ENCODE results near the gene ABTB1.

ABTB1 gene

DNA sequence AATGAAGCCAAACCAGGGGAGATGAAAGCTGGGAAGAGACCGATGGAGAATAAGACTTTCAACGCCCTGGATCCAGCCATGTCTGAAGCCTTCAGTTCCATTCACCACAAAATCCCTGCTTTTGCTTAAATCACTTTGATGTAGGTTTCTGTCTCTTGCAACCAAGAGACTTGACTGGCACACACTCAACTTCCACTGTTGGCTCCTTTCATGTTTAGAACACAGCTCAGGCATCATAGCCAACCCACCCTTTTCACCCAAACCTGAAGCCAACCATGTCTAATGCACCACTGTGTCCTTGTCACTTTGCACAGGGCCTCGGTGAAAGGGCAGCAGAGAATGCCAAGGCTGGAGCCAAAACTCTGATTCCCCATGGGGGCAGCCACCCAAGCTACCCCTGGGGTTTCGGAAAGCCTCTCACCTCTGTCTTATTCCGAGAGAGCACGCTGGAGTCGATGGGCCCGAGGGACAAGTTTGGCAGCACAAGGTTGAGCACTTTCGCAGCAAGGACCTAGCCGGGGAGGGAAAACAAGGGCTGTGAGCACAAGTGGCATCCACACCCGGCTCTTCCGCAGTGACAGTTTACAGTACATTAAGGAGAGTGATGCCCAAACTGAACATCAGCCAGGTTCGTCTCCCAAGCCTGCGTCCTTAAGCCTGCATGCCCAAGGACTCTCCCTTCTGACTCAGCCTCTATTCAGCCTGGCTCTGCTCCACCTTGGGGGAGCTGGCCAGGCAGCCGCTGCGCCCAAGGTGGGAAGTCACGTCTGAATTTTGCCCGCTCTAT lies 37.6 kb downstream of the ABTB1 start:
- Mint-ChIP-seq H3K4me1 (no peaks in the 10 kb centered on the region), H3K9me3 (no peaks in the 10 kb centered on the region), H3K4me3 (no peak overlapping the region), H3K27me3 (no peaks in the 10 kb centered on the region), H3K36me3 (peaks cover 68% of the 10 kb centered on the region), H3K27ac (no peak overlapping the region)
- no peak for ATAC-seq

- Mint-ChIP-seq H3K27me3 (no peaks in the 10 kb centered on the region), H3K27ac (no peak overlapping the region), H3K4me1 (no peaks in the 10 kb centered on the region)
These were observed 38.4 kb downstream of the ABTB1 start for GRCh38 chr3:127711021-127711695.

GRCh38 chr3:127711896-127712295 lies 39.1 kb downstream of the ABTB1 start:
- H3K27ac Mint-ChIP-seq = no peak overlapping the region
- no peaks in the 10 kb centered on the region for H3K4me1 Mint-ChIP-seq
- H3K27me3 Mint-ChIP-seq = no peaks in the 10 kb centered on the region
- peaks cover 64% of the 10 kb centered on the region for H3K36me3 Mint-ChIP-seq
- no peak for ATAC-seq
- H3K4me3 Mint-ChIP-seq = no peak overlapping the region
- no peaks in the 10 kb centered on the region for H3K9me3 Mint-ChIP-seq

More at GRCh38 chr3:127711021-127711695, 38.4 kb downstream of the ABTB1 start:
- no peaks in the 10 kb centered on the region for H3K9me3 Mint-ChIP-seq
- ATAC-seq = no peak
- H3K4me3 Mint-ChIP-seq = no peak overlapping the region
- H3K36me3 Mint-ChIP-seq = peaks cover 65% of the 10 kb centered on the region

- H3K9me3 Mint-ChIP-seq = no peaks in the 10 kb centered on the region
- H3K27ac Mint-ChIP-seq = no peak overlapping the region
- H3K36me3 Mint-ChIP-seq = peaks cover 61% of the 10 kb centered on the region
- H3K27me3 Mint-ChIP-seq = no peaks in the 10 kb centered on the region
- no peaks in the 10 kb centered on the region for H3K4me1 Mint-ChIP-seq
- no peak for ATAC-seq
- no peak overlapping the region for H3K4me3 Mint-ChIP-seq
These were observed 39.7 kb downstream of the ABTB1 start for GRCh38 chr3:127712461-127712860.

- Mint-ChIP-seq H3K36me3 (peaks cover 59% of the 10 kb centered on the region), H3K27me3 (no peaks in the 10 kb centered on the region), H3K9me3 (no peaks in the 10 kb centered on the region), H3K4me1 (no peaks in the 10 kb centered on the region), H3K27ac (no peak overlapping the region), H3K4me3 (no peak overlapping the region)
- no peak for ATAC-seq
These were observed 40.4 kb downstream of the ABTB1 start for GRCh38 chr3:127712881-127713771.

DNA sequence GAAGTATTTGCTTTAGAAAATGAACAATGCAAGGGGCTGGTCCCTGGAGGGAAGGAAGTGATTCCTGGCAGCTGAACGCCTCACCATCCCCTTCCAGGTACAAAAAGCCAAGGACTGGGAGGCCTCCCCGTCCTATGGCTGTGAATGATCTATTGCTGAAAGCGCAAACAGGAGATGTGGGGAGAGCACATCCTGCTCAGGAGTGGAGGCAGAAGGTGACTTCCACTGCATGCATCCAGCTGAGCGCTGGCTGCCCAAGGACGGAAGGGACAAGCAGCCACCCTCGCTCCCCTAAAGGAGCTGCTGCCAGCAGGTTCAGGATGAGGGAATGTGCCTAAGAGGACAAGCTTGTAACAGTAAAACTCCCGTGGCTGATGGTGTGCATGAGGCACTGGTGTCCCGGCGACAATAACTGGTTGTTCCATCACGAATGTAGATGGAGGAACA lies 41.4 kb downstream of the ABTB1 start:
- Mint-ChIP-seq H3K36me3 (peaks cover 63% of the 10 kb centered on the region), H3K4me1 (no peaks in the 10 kb centered on the region), H3K27me3 (no peaks in the 10 kb centered on the region), H3K27ac (no peak overlapping the region), H3K4me3 (no peak overlapping the region), H3K9me3 (no peaks in the 10 kb centered on the region)
- ATAC-seq = no peak

DNA sequence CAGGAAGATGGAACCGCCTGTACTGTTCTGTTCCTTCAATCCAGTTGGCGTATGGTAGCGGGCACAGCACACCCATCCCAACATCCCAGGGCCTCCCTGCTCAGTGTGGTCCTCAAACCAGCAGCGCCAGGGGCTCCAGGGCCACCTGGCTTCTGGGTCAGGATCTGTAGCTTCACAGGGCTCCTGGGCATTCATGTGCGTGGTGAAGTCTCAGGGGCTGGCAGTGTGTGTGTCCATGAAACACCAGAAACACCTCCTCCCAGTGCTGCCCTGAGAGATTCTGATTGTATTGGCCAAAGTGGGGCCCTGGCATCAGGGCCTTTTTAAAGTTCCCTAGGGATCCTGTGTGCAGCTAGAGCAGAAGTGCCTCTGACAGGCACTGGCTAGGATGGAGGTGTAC lies 42.1 kb downstream of the ABTB1 start:
- Mint-ChIP-seq H3K4me1 (no peaks in the 10 kb centered on the region), H3K9me3 (no peaks in the 10 kb centered on the region), H3K4me3 (no peak overlapping the region), H3K36me3 (peaks cover 61% of the 10 kb centered on the region), H3K27ac (no peak overlapping the region), H3K27me3 (no peaks in the 10 kb centered on the region)
- ATAC-seq = no peak

DNA sequence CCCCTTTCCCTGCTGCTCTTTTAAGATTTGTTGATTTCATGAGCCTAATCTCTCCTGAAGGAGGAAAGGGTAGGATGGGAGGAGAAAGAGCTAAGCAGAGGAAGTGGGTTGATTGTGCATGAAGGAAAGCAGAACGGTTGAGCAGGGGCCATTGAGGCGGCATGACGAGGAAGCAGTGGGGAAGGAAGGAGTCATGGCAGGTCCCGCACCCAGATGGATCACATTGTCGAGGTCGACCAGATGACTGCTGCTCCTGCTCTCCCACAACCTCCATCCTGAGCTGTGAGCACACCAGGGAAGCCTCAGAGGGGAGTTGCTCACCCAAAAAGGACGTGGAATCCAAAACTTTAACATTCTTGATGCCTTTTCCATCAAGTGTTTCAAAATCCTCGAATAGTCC lies 42.8 kb downstream of the ABTB1 start:
- Mint-ChIP-seq H3K9me3 (no peaks in the 10 kb centered on the region), H3K27ac (no peak overlapping the region), H3K4me1 (no peaks in the 10 kb centered on the region), H3K4me3 (no peak overlapping the region), H3K36me3 (peaks cover 59% of the 10 kb centered on the region), H3K27me3 (no peaks in the 10 kb centered on the region)
- ATAC-seq = no peak

- Mint-ChIP-seq H3K9me3 (no peaks in the 10 kb centered on the region), H3K4me3 (no peak overlapping the region), H3K36me3 (peaks cover 67% of the 10 kb centered on the region), H3K4me1 (no peaks in the 10 kb centered on the region), H3K27ac (no peak overlapping the region), H3K27me3 (no peaks in the 10 kb centered on the region)
- ATAC-seq = no peak
These were observed 43.6 kb downstream of the ABTB1 start for GRCh38 chr3:127716384-127716783.

GRCh38 chr3:127717357-127718244 lies 44.8 kb downstream of the ABTB1 start:
- H3K4me3 Mint-ChIP-seq = no peak overlapping the region
- no peaks in the 10 kb centered on the region for H3K4me1 Mint-ChIP-seq
- no peaks in the 10 kb centered on the region for H3K9me3 Mint-ChIP-seq
- H3K27me3 Mint-ChIP-seq = no peaks in the 10 kb centered on the region
- peaks cover 67% of the 10 kb centered on the region for H3K36me3 Mint-ChIP-seq
- ATAC-seq = no peak
- no peak overlapping the region for H3K27ac Mint-ChIP-seq

DNA sequence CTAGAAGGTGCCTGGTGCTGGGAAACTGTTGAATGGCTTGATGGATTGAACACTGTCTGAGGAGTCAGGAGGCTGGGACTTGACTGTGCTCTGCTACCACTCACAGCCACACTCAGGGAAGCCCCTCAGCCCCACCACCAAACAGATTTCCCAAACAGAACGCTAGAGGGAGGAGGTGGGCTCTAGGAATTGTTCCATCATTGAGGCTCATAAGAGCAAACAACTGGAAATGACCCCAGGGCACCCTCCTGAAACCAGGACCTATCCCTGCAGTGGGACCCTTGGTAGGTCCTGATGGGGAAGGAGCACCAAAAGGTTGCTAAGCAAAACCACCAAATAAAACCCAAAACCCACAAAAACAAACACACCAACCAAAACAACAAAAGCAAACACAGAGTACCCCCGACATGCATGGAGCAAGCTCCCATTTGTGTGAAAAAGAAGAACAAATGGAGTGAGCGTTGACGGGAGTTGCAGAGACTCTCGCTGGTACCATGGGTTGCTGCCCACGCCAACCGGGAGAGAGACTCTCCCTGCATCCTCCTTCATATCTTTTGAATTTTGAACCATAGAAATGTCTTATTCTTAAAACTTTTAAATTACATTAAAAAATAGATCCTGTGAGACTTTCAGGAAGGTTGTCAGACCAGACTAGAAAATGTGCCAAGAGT lies 45.6 kb downstream of the ABTB1 start:
- Mint-ChIP-seq H3K36me3 (peaks cover 59% of the 10 kb centered on the region), H3K4me3 (no peak overlapping the region), H3K27me3 (no peaks in the 10 kb centered on the region), H3K27ac (no peak overlapping the region), H3K4me1 (no peaks in the 10 kb centered on the region), H3K9me3 (no peaks in the 10 kb centered on the region)
- no peak for ATAC-seq

- ATAC-seq = no peak
- H3K36me3 Mint-ChIP-seq = peaks cover 56% of the 10 kb centered on the region
- H3K27ac Mint-ChIP-seq = no peak overlapping the region
- no peaks in the 10 kb centered on the region for H3K27me3 Mint-ChIP-seq
- no peaks in the 10 kb centered on the region for H3K9me3 Mint-ChIP-seq
- H3K4me3 Mint-ChIP-seq = no peak overlapping the region
- no peaks in the 10 kb centered on the region for H3K4me1 Mint-ChIP-seq
These were observed 46.2 kb downstream of the ABTB1 start for GRCh38 chr3:127718916-127719290.

DNA sequence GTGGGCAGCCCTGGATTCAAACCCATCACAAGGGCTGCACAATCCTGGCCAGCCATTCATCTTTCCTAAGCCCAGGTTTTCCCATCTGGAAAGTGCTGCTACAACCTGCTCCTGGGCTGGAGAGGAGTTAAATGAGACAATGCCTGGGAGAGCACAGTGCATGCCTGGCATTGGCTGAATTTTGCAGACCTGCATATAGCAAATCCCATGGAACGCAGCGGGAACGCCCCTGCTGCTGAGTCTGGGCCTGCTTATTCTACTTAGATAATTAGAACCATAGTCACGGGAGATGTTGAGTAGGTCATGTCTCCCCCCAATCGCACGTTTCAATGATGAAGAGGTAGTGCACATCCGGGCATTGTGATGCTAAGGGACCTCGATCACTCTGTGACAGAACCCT lies 46.6 kb downstream of the ABTB1 start:
- H3K4me3 Mint-ChIP-seq = no peak overlapping the region
- no peak overlapping the region for H3K27ac Mint-ChIP-seq
- no peaks in the 10 kb centered on the region for H3K4me1 Mint-ChIP-seq
- no peak for ATAC-seq
- no peaks in the 10 kb centered on the region for H3K27me3 Mint-ChIP-seq
- peaks cover 56% of the 10 kb centered on the region for H3K36me3 Mint-ChIP-seq
- no peaks in the 10 kb centered on the region for H3K9me3 Mint-ChIP-seq

DNA sequence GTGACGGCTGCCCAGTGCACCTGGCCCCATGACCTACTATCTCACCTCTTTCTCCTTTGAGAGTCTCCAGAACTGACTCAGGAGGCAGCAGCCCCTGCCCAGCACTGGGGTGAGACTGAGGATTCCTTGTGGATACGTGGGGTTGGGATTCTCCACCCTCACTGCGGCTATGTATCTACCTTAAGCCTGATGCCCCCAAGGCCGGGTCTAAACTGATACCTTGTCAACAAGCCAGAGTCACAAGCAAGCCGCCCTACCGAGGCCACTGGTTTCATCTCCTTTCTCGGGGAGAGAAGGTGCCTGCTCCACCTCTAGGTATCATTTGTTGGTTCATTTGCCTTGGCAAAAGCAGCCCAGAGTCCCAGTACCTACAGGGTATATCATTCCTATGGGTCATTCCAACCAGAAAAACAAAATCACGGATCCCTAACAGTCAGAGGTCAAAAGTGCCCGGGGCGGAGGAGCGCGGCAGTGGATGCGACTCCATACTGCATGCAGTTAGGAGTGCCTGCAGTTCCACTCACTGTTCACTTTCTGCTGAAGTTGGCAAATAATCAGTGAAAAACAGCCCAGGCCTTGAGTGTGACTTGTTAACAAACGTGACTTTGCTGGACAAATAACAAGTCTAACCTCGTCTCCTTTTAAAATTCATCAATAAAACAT lies 47.5 kb downstream of the ABTB1 start:
- no peak for ATAC-seq
- Mint-ChIP-seq H3K9me3 (peaks cover 3% of the 10 kb centered on the region), H3K27ac (no peak overlapping the region), H3K27me3 (no peaks in the 10 kb centered on the region), H3K4me1 (no peaks in the 10 kb centered on the region), H3K36me3 (peaks cover 59% of the 10 kb centered on the region), H3K4me3 (no peak overlapping the region)
